DOHH2 (cell line): ENCODE results near the gene TECR.

Experiments used
- H3F3A ChIP-seq: fragments of 200-600 bp; sonication (generic), shearing (Covaris generic); 2 replicates; pipeline ENCODE4 v1.6.0; 2016; ENCODE audit warnings: antibody characterized with exemption, mild to moderate bottlenecking; ENCODE audit not compliant: control insufficient read depth, insufficient read depth
- H3K27ac ChIP-seq: fragments of 200-600 bp; sonication (generic); 2 replicates; pipeline ENCODE4 v1.5.1; 2014; ENCODE audit warnings: low read depth, mild to moderate bottlenecking, low read length, moderate library complexity
- H3K27me3 ChIP-seq: fragments of 200-600 bp; sonication (generic); 2 replicates; pipeline ENCODE4 v1.6.1; 2014; ENCODE audit warnings: mild to moderate bottlenecking, low read length, mixed read lengths; ENCODE audit not compliant: control insufficient read depth
- H3K36me3 ChIP-seq: fragments of 200-600 bp; sonication (generic); 2 replicates; pipeline ENCODE4 v1.6.1; 2014; ENCODE audit warnings: mild to moderate bottlenecking, low read length, moderate library complexity, mixed read lengths; ENCODE audit not compliant: control insufficient read depth
- H3K4me1 ChIP-seq: fragments of 200-600 bp; sonication (generic); 2 replicates; pipeline ENCODE4 v1.6.1; 2014; ENCODE audit warnings: mild to moderate bottlenecking, low read length, mixed read lengths; ENCODE audit not compliant: control insufficient read depth
- H3K4me2 ChIP-seq: fragments of 200-600 bp; sonication (generic); 2 replicates; pipeline ENCODE4 v1.6.0; 2014; ENCODE audit warnings: mild to moderate bottlenecking, low read length, moderate library complexity
- H3K4me3 ChIP-seq: fragments of 200-600 bp; sonication (generic); 2 replicates; pipeline ENCODE4 v1.5.1; 2014; ENCODE audit warnings: mild to moderate bottlenecking, low read length, mixed read lengths
- H3K79me2 ChIP-seq: fragments of 200-600 bp; sonication (generic); 2 replicates; pipeline ENCODE4 v1.6.1; 2014; ENCODE audit warnings: mild to moderate bottlenecking, low read length, mixed read lengths; ENCODE audit not compliant: control insufficient read depth
- H3K9me2 ChIP-seq: fragments of 200-600 bp; sonication (generic); replicated peaks from 2 replicates; pipeline ENCODE4 v1.6.1; 2014; ENCODE audit warnings: mild to moderate bottlenecking, low read length, mixed read lengths; ENCODE audit not compliant: control insufficient read depth
- H3K9me3 ChIP-seq: fragments of 200-600 bp; sonication (generic); 2 replicates; pipeline ENCODE4 v1.6.1; 2014; ENCODE audit warnings: antibody characterized with exemption, low read length, mixed read lengths; ENCODE audit not compliant: control insufficient read depth, insufficient read depth
- H4K20me1 ChIP-seq: fragments of 200-600 bp; sonication (generic); 2 replicates; pipeline ENCODE4 v1.6.0; 2014; ENCODE audit warnings: low read depth, mild to moderate bottlenecking, antibody characterized with exemption, low read length, moderate library complexity; ENCODE audit not compliant: control insufficient read depth, insufficient read depth
- CTCF ChIP-seq: fragments of 200-600 bp; sonication (generic); IDR thresholded peaks from one replicate; pipeline ENCODE4 v1.5.1; 2014; ENCODE audit warnings: antibody characterized with exemption, mild to moderate bottlenecking, low read depth, low read length; ENCODE audit not compliant: poor library complexity, severe bottlenecking
- EZH2phosphoT487 ChIP-seq: fragments of 200-600 bp; sonication (generic); IDR thresholded peaks from 2 replicates; pipeline ENCODE4 v1.6.1; 2017; ENCODE audit warnings: borderline replicate concordance, mild to moderate bottlenecking, antibody characterized with exemption, low read length, moderate library complexity, mixed read lengths

TECR gene

GRCh38 chr19:14496029-14496833 lies 33.2 kb upstream of the TECR start, which contains the start of gene GIPC1:
Gene GIPC1 (minus strand): TSS chr19:14496127. CDS start chr19:14482976, 13,151 bp downstream.
- Histone ChIP-seq H3K79me2 (no peaks in the 10 kb centered on the region), H3K4me3 (peak within 1 kb of the TSS; percentile 65), H3K27me3 (0 out of 2 replicates have a peak, but pooled peaks cover 6% of the 10 kb centered on the region), H3F3A (peaks cover 2% of the 10 kb centered on the region; the same call in 1 of the 2 replicates), H3K4me2 (peak within 1 kb of the TSS; percentile 65), H4K20me1 (no peaks in the 10 kb centered on the region), H3K4me1 (peaks cover 14% of the 10 kb centered on the region), H3K9me3 (no peaks in the 10 kb centered on the region), H3K36me3 (no peaks in the 10 kb centered on the region), H3K27ac (no peak within 1 kb of the TSS), H3K9me2 (no peaks in the 10 kb centered on the region)
- TF ChIP-seq CTCF (no peak), EZH2phosphoT487 (no peak)

- peaks cover 2% of the 10 kb centered on the region; the same call in 1 of the 2 replicates for H3F3A ChIP-seq
- H3K4me3 ChIP-seq = peak overlapping the region; percentile 65; the same call in 1 of the 2 replicates
- no peaks in the 10 kb centered on the region for H3K9me3 ChIP-seq
- H3K4me1 ChIP-seq = peaks cover 14% of the 10 kb centered on the region
- TF ChIP-seq CTCF (no peak), EZH2phosphoT487 (no peak)
- 0 out of 2 replicates have a peak, but pooled peaks cover 6% of the 10 kb centered on the region for H3K27me3 ChIP-seq
- H3K79me2 ChIP-seq = no peaks in the 10 kb centered on the region
- H4K20me1 ChIP-seq = no peaks in the 10 kb centered on the region
- no peaks in the 10 kb centered on the region for H3K36me3 ChIP-seq
- H3K4me2 ChIP-seq = peak overlapping the region; percentile 65
- H3K27ac ChIP-seq = no peak overlapping the region
- no peaks in the 10 kb centered on the region for H3K9me2 ChIP-seq
Measured at GRCh38 chr19:14496834-14497227, 32.6 kb upstream of the TECR start.

- Histone ChIP-seq H3F3A (peaks cover 2% of the 10 kb centered on the region; the same call in 1 of the 2 replicates), H3K4me3 (no peak overlapping the region), H3K4me1 (peaks cover 14% of the 10 kb centered on the region), H3K4me2 (no peak overlapping the region), H3K79me2 (no peaks in the 10 kb centered on the region), H3K9me3 (no peaks in the 10 kb centered on the region), H3K27me3 (0 out of 2 replicates have a peak, but pooled peaks cover 6% of the 10 kb centered on the region), H3K36me3 (no peaks in the 10 kb centered on the region), H4K20me1 (no peaks in the 10 kb centered on the region), H3K27ac (no peak overlapping the region), H3K9me2 (no peaks in the 10 kb centered on the region)
- TF ChIP-seq CTCF = no peak
- no peak for TF ChIP-seq EZH2phosphoT487
Measured at GRCh38 chr19:14497228-14497921, 32.0 kb upstream of the TECR start.
